HG02870 (cell line): ENCODE results near the gene GATC.

ENCODE experiments used
- ATAC-seq: cut with Tn5 transposase; IDR thresholded peaks from one replicate; pipeline ENCODE4 v1.9.1; 2021; ENCODE audit warnings: mild to moderate bottlenecking, moderate library complexity; ENCODE audit not compliant: unreplicated experiment

GATC gene

GRCh38 chr12:120445911-120446843 is at the start of gene GATC, which contains the start of gene TRIAP1:
TSS of gene GATC (plus strand) at chr12:120446444. CDS start at chr12:120446481, 37 bp downstream.
TSS of gene TRIAP1 (minus strand) at chr12:120446384. CDS start at chr12:120446372, 12 bp downstream.
- ATAC-seq, result peak; percentile 79

- no peak for ATAC-seq
Observed at GRCh38 chr12:120397824-120398540, 48.3 kb upstream of the GATC start.

- peak; percentile 48 for ATAC-seq
Observed at GRCh38 chr12:120399531-120399930, 46.7 kb upstream of the GATC start.

GRCh38 chr12:120402217-120402616 is 44.0 kb upstream of the GATC start:
- ATAC-seq, result no peak

- ATAC-seq, result no peak
Observed at GRCh38 chr12:120403869-120404268, 42.4 kb upstream of the GATC start.

GRCh38 chr12:120404271-120404670 is 42.0 kb upstream of the GATC start:
- ATAC-seq, result no peak

- no peak for ATAC-seq
Observed at GRCh38 chr12:120406069-120406468, 40.2 kb upstream of the GATC start.

- ATAC-seq, result no peak
Observed at GRCh38 chr12:120406553-120406952, 39.7 kb upstream of the GATC start.

GRCh38 chr12:120408771-120409170 is 37.5 kb upstream of the GATC start:
- ATAC-seq, result no peak

- ATAC-seq, result no peak
Observed at GRCh38 chr12:120412421-120412820, 33.8 kb upstream of the GATC start.

- ATAC-seq, result no peak
Observed at GRCh38 chr12:120413901-120414695, 32.1 kb upstream of the GATC start.

GRCh38 chr12:120416490-120417216 is 29.6 kb upstream of the GATC start:
- no peak for ATAC-seq

GRCh38 chr12:120417917-120418580 is 28.2 kb upstream of the GATC start:
- no peak for ATAC-seq

- no peak for ATAC-seq
Observed at GRCh38 chr12:120421701-120422100, 24.5 kb upstream of the GATC start.

- no peak for ATAC-seq
Observed at GRCh38 chr12:120422892-120423456, 23.3 kb upstream of the GATC start.

- no peak for ATAC-seq
Observed at GRCh38 chr12:120425797-120426196, 20.4 kb upstream of the GATC start.

- no peak for ATAC-seq
Observed at GRCh38 chr12:120428597-120429229, 17.5 kb upstream of the GATC start.

GRCh38 chr12:120429368-120429767 is 16.9 kb upstream of the GATC start:
- ATAC-seq, result no peak
